DMS53 treated with DMSO at 0.1 percent for 48 hours (cell line): Measurements from ENCODE around the gene UGT1A1.
"Not testable (repeated sequence)": the region's sequence is repeated elsewhere in the genome, so short reads cannot be mapped to it uniquely, and the experiment has no call there.

ENCODE experiments used
- DNase-seq: peaks from one replicate; lab custom pipeline; 2025; ENCODE audit not compliant: unreplicated experiment; lab: John Stamatoyannopoulos, UW

UGT1A1 gene

GRCh38 chr2:233760043-233760442 lies at the start of gene UGT1A1:
Gene UGT1A1, plus strand, starts transcription at chr2:233760270. Its CDS starts 18 bp downstream, at chr2:233760288.
- no peak for DNase-seq

- DNase-seq = peak; percentile 39
Measured at GRCh38 chr2:233711312-233712008, 48.6 kb upstream of the UGT1A1 start.

- no peak for DNase-seq
Measured at GRCh38 chr2:233712611-233713261, 47.3 kb upstream of the UGT1A1 start, which contains the start of gene UGT1A5. Gene UGT1A5, plus strand, starts transcription at chr2:233712907. Its CDS starts 85 bp downstream, at chr2:233712992.

GRCh38 chr2:233713262-233713615 lies 46.8 kb upstream of the UGT1A1 start:
- DNase-seq = no peak

- no peak for DNase-seq
Measured at GRCh38 chr2:233714121-233714520, 45.9 kb upstream of the UGT1A1 start.

GRCh38 chr2:233718552-233718951 lies 41.5 kb upstream of the UGT1A1 start, which contains the start of gene UGT1A4:
Gene UGT1A4, plus strand, starts transcription at chr2:233718736. Its CDS starts 85 bp downstream, at chr2:233718821.
- DNase-seq = no peak

GRCh38 chr2:233728723-233729301 lies 31.3 kb upstream of the UGT1A1 start, which contains the start of gene UGT1A3:
Gene UGT1A3, plus strand, starts transcription at chr2:233729042. Its CDS starts 85 bp downstream, at chr2:233729127.
- DNase-seq = no peak

GRCh38 chr2:233736868-233737653 lies 23.0 kb upstream of the UGT1A1 start:
- DNase-seq = not testable (repeated sequence)

- DNase-seq = no peak
Measured at GRCh38 chr2:233740870-233741269, 19.2 kb upstream of the UGT1A1 start.

- no peak for DNase-seq
Measured at GRCh38 chr2:233743464-233744259, 16.4 kb upstream of the UGT1A1 start.

- DNase-seq = no peak
Measured at GRCh38 chr2:233745073-233745755, 14.9 kb upstream of the UGT1A1 start.

- not testable (repeated sequence) for DNase-seq
Measured at GRCh38 chr2:233745838-233746237, 14.2 kb upstream of the UGT1A1 start.

GRCh38 chr2:233746475-233747282 lies 13.4 kb upstream of the UGT1A1 start:
- no peak for DNase-seq

- DNase-seq = no peak
Measured at GRCh38 chr2:233747283-233747544, 12.9 kb upstream of the UGT1A1 start.

GRCh38 chr2:233750689-233751088 lies 9.4 kb upstream of the UGT1A1 start:
- not testable (repeated sequence) for DNase-seq

- DNase-seq = not testable (repeated sequence)
Measured at GRCh38 chr2:233751212-233752009, 8.7 kb upstream of the UGT1A1 start.

GRCh38 chr2:233754872-233755611 lies 5.0 kb upstream of the UGT1A1 start:
- no peak for DNase-seq
